Left hindlimb (tissue), 1 donor: Measurements from ENCODE around the gene TSKU.
A peak's percentile ranks its signal among the peaks of the same experiment; 100 is the strongest.
"Not testable (repeated sequence)": the region's sequence is repeated elsewhere in the genome, so short reads cannot be mapped to it uniquely, and the experiment has no call there.

ENCODE experiments used
- DNase-seq: peaks from one replicate; pipeline ENCODE4 v3.0.0-alpha.2; 2018

The TSKU gene

GRCh38 chr11:76803023-76803422 lies 19.9 kb downstream of the TSKU start:
- DNase-seq: no peak

DNA sequence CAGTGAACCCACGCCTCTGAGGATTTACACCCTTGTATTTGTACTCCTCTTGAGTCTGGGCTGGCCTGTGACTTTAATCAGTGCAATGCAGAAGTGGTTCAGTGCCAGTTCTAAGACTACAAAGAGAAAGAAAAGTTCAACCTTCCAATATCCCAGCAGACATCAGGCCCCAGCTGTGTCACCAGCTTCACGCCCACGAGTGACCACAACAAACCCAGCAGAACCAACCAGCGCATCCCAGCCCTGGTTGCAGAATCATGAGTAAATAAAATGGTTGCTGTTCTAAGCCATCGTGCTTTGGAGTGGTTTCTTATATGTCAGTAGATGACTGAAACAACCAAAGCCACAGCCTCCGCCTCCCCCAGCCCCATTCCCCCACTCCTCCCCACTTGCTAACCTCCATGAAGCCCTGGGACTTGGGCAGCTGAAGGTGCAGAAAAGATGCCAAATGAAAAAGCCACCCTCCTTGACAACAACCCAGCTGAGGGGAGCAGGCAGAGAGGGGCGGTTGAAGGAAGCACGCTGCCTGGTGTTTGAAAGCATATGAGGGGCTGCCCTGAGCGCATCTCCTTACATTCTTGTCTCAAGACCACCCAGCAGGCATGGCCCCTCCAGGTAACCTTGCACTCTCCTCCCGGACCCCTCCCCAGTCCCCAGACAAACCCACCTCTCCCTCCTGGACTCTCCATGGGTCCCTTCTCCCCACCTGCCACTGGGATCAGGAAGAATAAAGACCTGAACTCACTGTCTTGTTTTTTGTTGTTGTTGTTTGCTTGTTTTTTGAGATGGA lies 20.9 kb downstream of the TSKU start:
- no peak for DNase-seq

GRCh38 chr11:76805206-76805913 lies 22.2 kb downstream of the TSKU start:
- no peak for DNase-seq

GRCh38 chr11:76806131-76806530 lies 23.0 kb downstream of the TSKU start:
- DNase-seq: no peak

GRCh38 chr11:76806608-76807205 lies 23.6 kb downstream of the TSKU start:
- DNase-seq: no peak

DNA sequence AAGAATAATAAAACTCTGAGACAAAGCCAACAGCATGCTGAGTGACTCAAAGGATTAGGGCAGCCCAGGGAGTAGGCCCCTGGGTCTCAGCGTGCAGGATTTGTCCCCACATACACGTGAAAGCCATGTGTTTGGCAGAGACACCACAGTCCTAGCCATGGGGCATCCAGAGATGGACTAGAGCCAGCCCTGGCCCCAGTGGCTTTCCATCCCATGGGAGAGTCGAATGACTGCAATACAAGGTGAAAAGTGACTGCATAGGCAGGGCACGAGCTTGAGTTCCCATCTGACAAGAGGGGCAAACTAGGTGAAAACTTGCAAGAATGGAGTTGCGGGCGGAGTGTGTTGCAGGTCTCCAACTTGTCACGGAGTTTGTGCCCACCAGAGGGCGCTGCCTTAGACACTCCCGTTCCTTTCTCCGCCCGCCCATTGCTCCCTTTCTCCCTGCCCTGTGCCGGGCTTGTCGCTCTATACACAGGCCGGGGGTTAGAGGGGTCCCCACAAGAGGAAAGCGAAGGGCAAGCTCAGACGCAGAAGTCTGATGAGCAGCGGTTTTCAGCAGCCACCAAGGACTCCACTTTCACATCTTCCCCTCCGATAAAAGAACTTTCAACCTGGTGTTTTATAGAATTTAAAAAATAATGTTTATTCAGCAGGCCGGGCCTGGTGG lies 24.2 kb downstream of the TSKU start:
- peak; percentile 84 for DNase-seq

DNA sequence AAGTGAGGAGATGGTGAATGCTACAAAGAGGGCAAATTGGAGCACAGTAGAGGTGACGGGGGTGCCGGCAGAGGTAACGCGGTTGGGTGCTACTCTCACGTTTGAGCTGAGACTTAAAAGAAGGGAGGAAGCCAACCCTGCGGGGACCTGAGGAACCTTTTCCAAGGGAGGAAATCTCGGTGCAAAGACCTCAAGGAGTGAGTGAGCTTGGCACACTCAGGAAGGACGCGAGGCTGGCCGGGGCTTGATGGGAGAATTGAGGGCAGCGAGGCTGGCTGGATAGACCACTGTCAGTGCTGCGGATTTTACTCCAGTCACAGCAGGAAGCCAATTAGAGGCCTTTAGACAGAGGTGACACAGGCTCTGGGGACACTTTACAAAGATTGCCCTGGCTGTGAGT lies 25.0 kb downstream of the TSKU start:
- no peak for DNase-seq

DNA sequence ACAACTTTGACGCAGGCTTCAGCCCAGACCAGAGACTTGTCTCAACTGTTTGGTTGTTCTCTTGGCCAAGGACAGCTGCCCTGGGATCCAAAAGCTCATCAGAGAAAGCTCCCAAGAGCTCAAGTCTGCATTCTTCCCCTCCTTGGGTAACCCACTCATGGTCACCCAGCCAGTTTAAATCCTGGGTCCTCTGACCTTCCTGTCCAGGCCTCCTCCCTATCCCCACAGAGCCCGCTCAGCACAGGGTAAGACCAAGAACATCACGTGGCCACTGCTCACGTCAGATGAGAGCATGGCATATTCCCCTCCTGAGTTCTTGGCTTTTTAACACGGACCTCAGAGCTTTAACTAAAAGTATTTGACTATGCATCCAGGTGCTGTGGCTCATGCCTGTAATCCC lies 25.8 kb downstream of the TSKU start:
- no peak for DNase-seq

DNA sequence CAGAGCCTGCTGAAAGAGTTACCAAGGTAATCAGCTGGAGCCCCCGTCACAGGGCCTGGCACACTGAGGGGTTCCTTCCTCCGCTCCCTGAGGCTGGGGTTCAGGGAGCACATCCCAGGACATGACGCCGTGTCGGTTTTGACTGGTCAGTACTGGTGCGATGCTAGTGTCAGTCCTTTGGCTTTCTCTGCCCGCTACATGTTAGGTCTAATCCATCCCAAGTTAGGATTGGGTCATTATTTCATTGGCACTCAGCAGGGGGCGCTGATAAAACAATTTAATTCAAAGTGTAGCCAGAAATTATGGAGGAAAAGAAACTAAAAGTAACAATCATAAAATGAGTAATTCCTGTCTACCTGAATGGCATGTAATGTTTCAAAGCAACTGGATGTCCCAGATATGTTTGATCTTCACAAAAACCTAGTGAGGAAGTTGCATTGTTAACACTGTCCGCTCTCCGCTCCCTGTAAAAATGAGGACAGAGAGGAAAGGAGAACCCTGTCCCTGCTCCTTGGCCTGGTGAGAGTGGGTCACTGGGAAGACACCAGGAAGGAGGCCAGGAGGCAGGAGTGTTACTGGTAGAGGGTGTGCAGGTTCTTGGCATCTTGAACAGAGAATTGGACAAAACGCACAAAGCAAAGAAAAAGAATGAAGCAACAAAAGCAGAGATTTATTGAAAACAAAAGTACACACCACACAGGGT lies 27.1 kb downstream of the TSKU start:
- no peak for DNase-seq

DNA sequence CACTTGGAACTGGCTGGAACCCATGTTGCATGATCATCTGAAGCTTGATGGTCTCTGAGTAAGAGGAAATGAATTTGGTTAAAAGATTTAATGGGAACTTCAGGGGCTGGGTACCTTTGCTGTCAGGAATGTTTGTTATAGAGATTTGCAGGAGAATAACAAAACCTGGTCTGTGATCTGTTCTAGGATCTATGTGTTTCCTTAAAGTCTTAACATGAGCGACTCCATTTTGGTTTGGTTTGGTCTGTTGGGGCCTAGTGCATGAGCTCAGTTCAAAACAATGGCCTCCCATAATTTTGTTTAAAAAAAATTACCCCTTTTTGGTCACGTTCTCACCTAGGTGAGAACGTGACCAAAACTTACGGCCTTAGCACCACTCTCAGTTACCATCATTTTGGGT lies 28.1 kb downstream of the TSKU start:
- no peak for DNase-seq

- DNase-seq: no peak
Observed at GRCh38 chr11:76814414-76814813, 31.3 kb downstream of the TSKU start.

- not testable (repeated sequence) for DNase-seq
Observed at GRCh38 chr11:76815678-76816077, 32.5 kb downstream of the TSKU start.

GRCh38 chr11:76820184-76820566 lies 37.0 kb downstream of the TSKU start:
- DNase-seq: no peak

- DNase-seq: not testable (repeated sequence)
Observed at GRCh38 chr11:76821396-76821795, 38.2 kb downstream of the TSKU start.

DNA sequence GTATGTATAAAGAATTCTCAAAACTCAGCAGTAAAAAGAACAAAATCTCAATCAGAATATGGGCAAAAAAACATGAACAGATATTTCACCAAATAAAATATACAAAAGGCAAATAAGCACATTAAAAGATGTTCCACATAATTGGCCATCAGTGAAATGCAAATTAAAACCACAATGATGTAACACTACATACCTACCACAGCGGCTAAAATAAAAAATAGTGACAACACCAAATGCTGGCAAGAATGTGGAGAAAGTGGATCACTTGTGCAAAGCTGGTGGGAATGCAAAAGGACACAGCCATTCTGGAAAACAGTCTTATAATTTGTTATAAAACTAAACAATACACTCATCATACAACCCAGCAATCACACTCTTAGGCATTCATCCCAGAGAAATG lies 39.2 kb downstream of the TSKU start:
- no peak for DNase-seq

GRCh38 chr11:76823481-76824028 lies 40.4 kb downstream of the TSKU start:
- DNase-seq: no peak

DNA sequence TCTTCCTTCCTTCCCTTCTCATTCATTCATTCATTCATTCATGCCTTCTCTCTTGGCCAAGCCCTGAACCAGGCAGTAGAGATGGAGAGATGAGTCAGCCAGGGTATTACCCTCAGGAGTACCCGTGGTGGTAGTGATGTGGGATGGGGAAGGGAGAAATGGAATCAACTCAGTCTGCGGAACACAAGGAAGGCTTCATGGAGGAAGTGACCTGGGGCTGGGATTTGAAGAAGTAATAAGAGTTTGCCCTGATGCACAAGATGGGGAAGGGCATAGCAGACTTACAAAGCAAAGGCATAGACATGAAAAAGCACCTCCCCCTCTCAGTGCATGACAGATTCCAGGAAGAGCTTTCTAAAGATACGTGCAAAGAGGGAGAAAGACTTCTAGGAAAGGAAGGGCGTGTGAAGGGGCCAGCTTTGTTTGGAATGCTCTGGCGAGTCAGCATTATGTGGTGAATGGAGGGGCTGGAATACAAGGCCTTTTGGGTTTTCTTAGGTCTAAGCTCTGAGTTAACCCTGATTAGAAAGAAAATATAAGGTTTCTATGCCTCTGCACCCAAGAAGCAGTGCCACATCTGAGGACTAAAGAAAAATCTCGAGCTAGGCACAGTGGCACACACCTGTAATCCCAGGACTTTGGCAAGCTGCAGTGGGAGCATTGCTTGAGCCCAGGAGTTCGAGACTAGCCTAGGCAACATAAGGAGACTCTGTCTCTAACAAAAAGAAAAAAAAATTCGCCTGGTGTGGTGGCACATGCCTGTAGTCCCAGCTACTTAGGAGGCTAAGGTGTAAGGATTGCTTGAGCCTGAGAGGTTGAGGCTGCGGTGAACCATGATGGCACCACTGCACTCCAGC lies 41.2 kb downstream of the TSKU start:
- no peak for DNase-seq

- DNase-seq: no peak
Observed at GRCh38 chr11:76824980-76825725, 42.0 kb downstream of the TSKU start.

GRCh38 chr11:76825726-76826396 lies 42.7 kb downstream of the TSKU start:
- no peak for DNase-seq

DNA sequence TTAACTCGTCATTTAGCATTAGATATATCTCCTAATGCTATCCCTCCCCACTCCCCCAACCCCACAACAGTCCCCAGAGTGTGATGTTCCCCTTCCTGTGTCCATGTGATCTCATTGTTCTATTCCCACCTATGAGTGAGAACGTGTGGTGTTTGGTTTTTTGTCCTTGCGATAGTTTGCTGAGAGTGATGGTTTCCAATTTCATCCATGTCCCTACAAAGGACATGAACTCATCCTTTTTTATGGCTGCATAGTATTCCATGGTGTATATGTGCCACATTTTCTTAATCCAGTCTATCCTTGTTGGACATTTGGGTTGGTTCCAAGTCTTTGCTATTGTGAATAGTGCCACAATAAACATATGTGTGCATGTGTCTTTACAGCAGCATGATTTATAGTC lies 43.4 kb downstream of the TSKU start:
- DNase-seq: not testable (repeated sequence)
